ENCODE measurements around the gene VNN1.

DNA sequence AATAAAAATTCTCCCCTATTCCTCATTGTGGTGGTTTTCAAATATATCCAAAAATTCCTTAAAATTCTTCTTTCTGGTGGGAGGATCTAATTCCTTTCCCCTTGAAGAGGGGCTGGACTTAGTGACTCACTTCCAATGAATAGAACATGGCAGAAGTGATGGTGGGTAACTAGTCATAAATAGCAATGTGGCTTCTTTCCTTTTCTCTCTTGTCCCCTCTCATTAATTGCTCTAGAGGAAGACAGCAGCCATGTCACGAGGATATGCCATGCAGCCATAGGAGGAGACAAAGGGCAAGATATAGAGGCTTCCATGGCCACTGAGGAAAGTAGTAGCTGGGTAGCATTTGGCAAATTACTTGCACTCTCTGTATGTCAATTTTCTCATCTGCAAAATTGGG lies 38.0 kb upstream of the VNN1 start:
- TF ChIP-seq POLR2A (IDR thresholded peaks at IDR 0.05) (no peak), CTCF (IDR thresholded peaks at IDR 0.05) (no peak)
